Gastrocnemius medialis (tissue), 4 donors: ENCODE data around the gene STXBP4.

Experiments
- CTCF ChIP-seq, 5 experiments: fragments of 450-650 bp in 3 of 5; fragments of 200-600 bp in 2 of 5; sonication (generic) in 2 of 5; IDR thresholded peaks in 4 of 5; conservative IDR thresholded peaks in 1 of 5; 1 replicate in 4 of 5; 2 replicates in 1 of 5; pipeline ENCODE4 v1.5.1; 2016 to 2019; ENCODE audit warnings: antibody characterized with exemption in 5 of 5, mild to moderate bottlenecking in 3 of 5, moderate library complexity in 3 of 5
- POLR2A ChIP-seq, 2 donors: fragments of 450-650 bp; IDR thresholded peaks; one replicate each; pipeline ENCODE4 v1.6.1; 2017; ENCODE audit warnings: antibody characterized with exemption in 2 of 2, mild to moderate bottlenecking in 2 of 2, moderate library complexity in 2 of 2

GRCh38 chr17:55160501-55160900 lies 191.9 kb downstream of the STXBP4 start:
- TF ChIP-seq CTCF (IDR thresholded peaks at IDR 0.05 in 4 of 5, conservative IDR thresholded peaks at IDR 0.05 in 1 of 5), result no peak
- no peak for TF ChIP-seq POLR2A (IDR thresholded peaks at IDR 0.05)
